ENCODE data around the gene PALM. TPM values are rescaled to one million over a fixed set of nuclear protein-coding genes. Genes with fewer than 3 reads are reported as not detected.

PALM gene
- total RNA-seq, 1 donor from 2014 or later: 60.0 TPM

DNA sequence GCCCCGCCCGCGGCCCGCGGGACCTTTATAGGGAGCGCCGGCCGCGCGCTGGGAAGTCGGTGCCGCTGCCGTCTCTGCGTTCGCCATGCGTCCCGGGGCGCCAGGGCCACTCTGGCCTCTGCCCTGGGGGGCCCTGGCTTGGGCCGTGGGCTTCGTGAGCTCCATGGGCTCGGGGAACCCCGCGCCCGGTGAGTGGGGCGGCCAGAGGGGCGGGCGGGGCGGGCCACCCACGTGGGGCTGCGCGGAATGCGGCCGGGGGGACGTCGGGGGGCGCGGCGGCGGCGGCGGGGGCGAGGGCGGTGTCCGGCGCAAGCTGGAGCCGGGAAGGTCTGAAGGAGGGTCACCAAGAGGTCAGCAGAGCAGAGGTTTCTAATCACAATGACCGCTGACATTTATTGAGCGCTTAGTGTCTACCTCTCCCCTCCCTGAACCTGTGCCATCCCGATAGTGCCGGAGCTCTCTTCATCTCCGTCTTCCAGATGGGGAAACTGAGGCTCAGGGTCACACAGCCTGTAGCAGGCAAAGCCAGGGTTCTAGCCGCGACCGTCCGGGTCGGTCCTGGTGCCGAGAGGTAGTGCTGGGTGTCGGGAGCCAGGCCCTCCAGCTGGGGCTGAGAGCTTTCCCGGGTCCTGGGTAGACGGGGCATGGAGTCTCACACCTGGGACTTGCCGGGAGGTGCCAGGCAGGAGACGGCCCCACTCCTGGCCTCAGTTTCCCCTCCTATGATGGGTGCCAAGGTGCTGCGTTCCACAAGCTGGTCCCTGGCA, 32.2 kb upstream of the PALM start, which contains the start of gene FSTL3:
Gene FSTL3, plus strand, starts transcription at position 54 of the 767 bp plus-strand sequence. Its CDS starts 32 bp downstream, at position 86.
- peak within 1 kb of the TSS; percentile 91 for H3K27ac ChIP-seq (ENCODE audit: low read depth, low read length)
- H2AFZ ChIP-seq (ENCODE audit: low read depth, low read length): peak within 1 kb of the TSS; percentile 34
- peak within 1 kb of the TSS; percentile 96 for H3K9ac ChIP-seq (ENCODE audit: low read length)
- no peaks in the 10 kb centered on the region for H3K36me3 ChIP-seq (ENCODE audit: insufficient read depth, low read length)
- DNase-seq (ENCODE audit: low read depth) (no peak), FAIRE-seq (no peak)
- Mint-ChIP-seq H3K9me3 (ENCODE audit: unreplicated experiment) (no peaks in the 10 kb centered on the region), H3K27me3 (ENCODE audit: low read depth, unreplicated experiment) (peaks cover 3% of the 10 kb centered on the region), H3K36me3 (ENCODE audit: low read depth, unreplicated experiment) (peaks cover 6% of the 10 kb centered on the region), H3K4me1 (ENCODE audit: low read depth, unreplicated experiment) (peaks cover 9% of the 10 kb centered on the region), H3K27ac (ENCODE audit: unreplicated experiment) (peak within 1 kb of the TSS; percentile 72), H3K4me3 (ENCODE audit: unreplicated experiment) (peak within 1 kb of the TSS; percentile 74)
- H3K4me1 ChIP-seq (ENCODE audit: insufficient read depth, low read length): peaks cover 34% of the 10 kb centered on the region
- H3K4me3 ChIP-seq (ENCODE audit: insufficient read depth, low read depth, low read length): peak within 1 kb of the TSS; percentile 83
- H3K27me3 ChIP-seq (ENCODE audit: insufficient read depth, low read length): no peaks in the 10 kb centered on the region
- peaks cover 26% of the 10 kb centered on the region for H3K79me2 ChIP-seq (ENCODE audit: insufficient read depth, low read length)
- H3K4me2 ChIP-seq (ENCODE audit: low read length): peak within 1 kb of the TSS; percentile 94
- H3K9me3 ChIP-seq (ENCODE audit: insufficient read depth, low read depth, low read length): no peaks in the 10 kb centered on the region
- peaks cover 20% of the 10 kb centered on the region for H4K20me1 ChIP-seq (ENCODE audit: insufficient read depth, low read length)
- TF ChIP-seq, protein P1, sequence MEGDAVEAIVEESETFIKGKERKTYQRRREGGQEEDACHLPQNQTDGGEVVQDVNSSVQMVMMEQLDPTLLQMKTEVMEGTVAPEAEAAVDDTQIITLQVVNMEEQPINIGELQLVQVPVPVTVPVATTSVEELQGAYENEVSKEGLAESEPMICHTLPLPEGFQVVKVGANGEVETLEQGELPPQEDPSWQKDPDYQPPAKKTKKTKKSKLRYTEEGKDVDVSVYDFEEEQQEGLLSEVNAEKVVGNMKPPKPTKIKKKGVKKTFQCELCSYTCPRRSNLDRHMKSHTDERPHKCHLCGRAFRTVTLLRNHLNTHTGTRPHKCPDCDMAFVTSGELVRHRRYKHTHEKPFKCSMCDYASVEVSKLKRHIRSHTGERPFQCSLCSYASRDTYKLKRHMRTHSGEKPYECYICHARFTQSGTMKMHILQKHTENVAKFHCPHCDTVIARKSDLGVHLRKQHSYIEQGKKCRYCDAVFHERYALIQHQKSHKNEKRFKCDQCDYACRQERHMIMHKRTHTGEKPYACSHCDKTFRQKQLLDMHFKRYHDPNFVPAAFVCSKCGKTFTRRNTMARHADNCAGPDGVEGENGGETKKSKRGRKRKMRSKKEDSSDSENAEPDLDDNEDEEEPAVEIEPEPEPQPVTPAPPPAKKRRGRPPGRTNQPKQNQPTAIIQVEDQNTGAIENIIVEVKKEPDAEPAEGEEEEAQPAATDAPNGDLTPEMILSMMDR (IDR thresholded peaks at IDR 0.05; ENCODE audit: insufficient read depth, low read depth, low read length): no peak
- no peak for TF ChIP-seq EZH2 (IDR thresholded peaks at IDR 0.05; ENCODE audit: insufficient read depth, low read length)

DNA sequence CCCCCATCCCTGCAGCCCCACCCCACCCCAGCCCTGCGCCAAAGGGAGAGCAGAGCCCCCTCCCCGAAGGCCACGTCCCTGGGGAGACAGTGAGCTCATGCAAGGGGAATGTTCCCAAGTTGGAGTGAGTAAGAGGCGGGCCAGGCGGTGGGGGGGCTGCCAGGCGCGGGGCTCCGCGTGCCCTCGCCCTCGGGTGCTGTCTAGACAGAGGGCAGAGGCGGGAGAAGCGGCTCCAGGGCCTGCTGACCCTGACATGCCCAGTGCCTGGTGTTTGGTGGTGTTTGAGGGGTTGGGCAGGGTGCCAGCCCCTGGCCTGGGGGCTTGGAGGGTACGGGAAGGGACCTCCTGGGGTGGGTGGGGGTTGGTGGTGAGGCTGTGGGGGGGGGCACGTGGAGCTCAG, 31.5 kb upstream of the PALM start:
- no peak for TF ChIP-seq EZH2 (IDR thresholded peaks at IDR 0.05; ENCODE audit: insufficient read depth, low read length)
- TF ChIP-seq, protein P1 (IDR thresholded peaks at IDR 0.05; ENCODE audit: insufficient read depth, low read depth, low read length): no peak
- FAIRE-seq (no peak), DNase-seq (ENCODE audit: low read depth) (peak; percentile 80)
- H3K79me2 ChIP-seq (ENCODE audit: insufficient read depth, low read length): peaks cover 26% of the 10 kb centered on the region
- H3K27me3 ChIP-seq (ENCODE audit: insufficient read depth, low read length): no peaks in the 10 kb centered on the region
- H3K36me3 ChIP-seq (ENCODE audit: insufficient read depth, low read length): no peaks in the 10 kb centered on the region
- H2AFZ ChIP-seq (ENCODE audit: low read depth, low read length): no peak overlapping the region
- H3K9me3 ChIP-seq (ENCODE audit: insufficient read depth, low read depth, low read length): no peaks in the 10 kb centered on the region
- Mint-ChIP-seq H3K27me3 (ENCODE audit: low read depth, unreplicated experiment) (peaks cover 3% of the 10 kb centered on the region), H3K36me3 (ENCODE audit: low read depth, unreplicated experiment) (peaks cover 6% of the 10 kb centered on the region), H3K4me3 (ENCODE audit: unreplicated experiment) (no peak overlapping the region), H3K27ac (ENCODE audit: unreplicated experiment) (peak overlapping the region; percentile 72), H3K4me1 (ENCODE audit: low read depth, unreplicated experiment) (peaks cover 9% of the 10 kb centered on the region), H3K9me3 (ENCODE audit: unreplicated experiment) (no peaks in the 10 kb centered on the region)
- peak overlapping the region; percentile 96 for H3K9ac ChIP-seq (ENCODE audit: low read length)
- H3K4me2 ChIP-seq (ENCODE audit: low read length): peak overlapping the region; percentile 94
- peak overlapping the region; percentile 91 for H3K27ac ChIP-seq (ENCODE audit: low read depth, low read length)
- H3K4me3 ChIP-seq (ENCODE audit: insufficient read depth, low read depth, low read length): peak overlapping the region; percentile 83
- H4K20me1 ChIP-seq (ENCODE audit: insufficient read depth, low read length): peaks cover 25% of the 10 kb centered on the region
- peaks cover 34% of the 10 kb centered on the region for H3K4me1 ChIP-seq (ENCODE audit: insufficient read depth, low read length)
